WERI-Rb-1 (cell line): ENCODE measurements around the gene OSER1.
A peak's percentile ranks its signal among the peaks of the same experiment; 100 is the strongest.

Experiments
- DNase-seq: peaks from one replicate; pipeline ENCODE4 v3.0.0-alpha.2; 2020
- H3K27ac ChIP-seq: fragments of 250-450 bp; sonication (Bioruptor Pico); 2 replicates; pipeline ENCODE4 v1.5.1; 2020; ENCODE audit warnings: mild to moderate bottlenecking, moderate library complexity
- H3K27me3 ChIP-seq: fragments of 250-450 bp; sonication (Bioruptor Pico); 2 replicates; pipeline ENCODE4 v1.5.1; 2021; ENCODE audit warnings: mild to moderate bottlenecking, low read depth, moderate library complexity; ENCODE audit not compliant: insufficient read depth, severe bottlenecking
- H3K36me3 ChIP-seq: fragments of 250-450 bp; sonication (Bioruptor Pico); 2 replicates; pipeline ENCODE4 v1.5.1; 2020; ENCODE audit warnings: mild to moderate bottlenecking, moderate library complexity
- H3K4me3 ChIP-seq: 2 replicates; pipeline ENCODE4 v1.5.1; 2011; ENCODE audit warnings: low read depth, mild to moderate bottlenecking, control low read depth, low read length
- H3K9me3 ChIP-seq: fragments of 250-450 bp; sonication (Bioruptor Pico); 2 replicates; pipeline ENCODE4 v1.5.1; 2021; ENCODE audit warnings: mild to moderate bottlenecking, moderate library complexity; ENCODE audit not compliant: severe bottlenecking
- CTCF ChIP-seq: IDR thresholded peaks from 2 replicates; pipeline ENCODE4 v1.5.1; 2011; ENCODE audit warnings: low read depth, mild to moderate bottlenecking, control low read depth, inconsistent platforms, low read length

Gene OSER1

DNA sequence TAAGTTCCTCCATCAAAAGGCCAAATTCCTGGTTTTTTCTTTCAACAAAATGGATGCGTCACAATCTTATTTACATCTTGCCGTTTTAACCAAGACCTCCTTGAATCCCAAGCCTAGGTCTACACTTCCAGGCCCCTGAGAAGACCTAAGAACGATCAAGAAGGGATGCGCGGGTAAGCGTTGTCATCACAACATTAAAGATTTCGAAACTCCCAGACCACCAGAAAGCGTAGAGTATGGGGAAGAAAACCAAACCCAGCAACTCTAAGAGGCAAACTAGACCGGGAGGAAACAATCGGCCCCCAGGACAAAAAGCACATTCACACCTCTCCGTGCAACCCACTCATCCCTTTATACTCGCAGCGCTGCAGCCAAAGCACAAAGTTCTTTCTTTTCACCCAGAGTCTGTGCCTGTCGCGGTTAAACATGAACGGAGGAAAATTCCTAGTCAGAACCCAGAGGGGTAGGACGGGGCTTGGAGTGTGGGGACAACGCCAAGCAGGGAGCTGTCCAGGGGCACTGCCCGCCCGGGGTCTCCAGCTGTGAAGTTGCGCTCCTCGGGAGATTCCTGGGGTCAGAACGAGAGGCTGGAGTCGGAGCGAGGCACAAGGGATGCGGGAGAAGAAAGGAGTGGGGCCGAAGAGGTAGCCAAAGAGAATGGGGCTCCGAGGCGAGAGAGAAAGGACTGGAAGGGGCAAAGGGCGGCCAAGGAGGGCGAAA is 725 bp downstream of the OSER1 start:
- DNase-seq, result no peak
- Histone ChIP-seq H3K9me3 (no peaks in the 10 kb centered on the region), H3K27ac (peak overlapping the region; percentile 87), H3K27me3 (no peaks in the 10 kb centered on the region), H3K4me3 (peak overlapping the region; percentile 75), H3K36me3 (peaks cover 20% of the 10 kb centered on the region)
- no peak for TF ChIP-seq CTCF

- no peak for TF ChIP-seq CTCF
- no peak overlapping the region for H3K27ac ChIP-seq
These were observed 1.8 kb downstream of the OSER1 start for GRCh38 chr20:44208770-44209169.

GRCh38 chr20:44208165-44208564 is 2.4 kb downstream of the OSER1 start:
- Histone ChIP-seq H3K27me3 (no peaks in the 10 kb centered on the region), H3K36me3 (peaks cover 23% of the 10 kb centered on the region), H3K4me3 (no peak overlapping the region), H3K27ac (no peak overlapping the region), H3K9me3 (no peaks in the 10 kb centered on the region)
- no peak for TF ChIP-seq CTCF
- DNase-seq, result no peak

More at GRCh38 chr20:44208770-44209169, 1.8 kb downstream of the OSER1 start:
- DNase-seq, result no peak
- no peaks in the 10 kb centered on the region for H3K27me3 ChIP-seq
- peaks cover 23% of the 10 kb centered on the region for H3K36me3 ChIP-seq
- no peaks in the 10 kb centered on the region for H3K9me3 ChIP-seq
- H3K4me3 ChIP-seq, result no peak overlapping the region

- TF ChIP-seq CTCF, result no peak
- Histone ChIP-seq H3K27ac (no peak overlapping the region), H3K9me3 (no peaks in the 10 kb centered on the region), H3K27me3 (no peaks in the 10 kb centered on the region), H3K4me3 (no peak overlapping the region), H3K36me3 (peaks cover 33% of the 10 kb centered on the region)
- DNase-seq, result no peak
These were observed 3.3 kb downstream of the OSER1 start for GRCh38 chr20:44207126-44207723.

GRCh38 chr20:44206132-44206531 is 4.4 kb downstream of the OSER1 start:
- no peaks in the 10 kb centered on the region for H3K9me3 ChIP-seq
- H3K36me3 ChIP-seq, result peaks cover 43% of the 10 kb centered on the region
- H3K27ac ChIP-seq, result no peak overlapping the region
- no peak for TF ChIP-seq CTCF
- no peaks in the 10 kb centered on the region for H3K27me3 ChIP-seq
- H3K4me3 ChIP-seq, result no peak overlapping the region
- no peak for DNase-seq
